HG03378 (cell line): ENCODE results near the gene ANGPTL2.

Source experiments
- ATAC-seq: cut with Tn5 transposase; IDR thresholded peaks from one replicate; pipeline ENCODE4 v1.9.1; 2021; ENCODE audit warnings: mild to moderate bottlenecking, moderate library complexity; ENCODE audit not compliant: unreplicated experiment

Gene ANGPTL2

GRCh38 chr9:127137640-127138360 lies 15.4 kb upstream of the ANGPTL2 start:
- no peak for ATAC-seq

- no peak for ATAC-seq
Observed at GRCh38 chr9:127136880-127137639, 14.6 kb upstream of the ANGPTL2 start.

- no peak for ATAC-seq
Observed at GRCh38 chr9:127136081-127136879, 13.8 kb upstream of the ANGPTL2 start.

- ATAC-seq = no peak
Observed at GRCh38 chr9:127135056-127135745, 12.8 kb upstream of the ANGPTL2 start.

GRCh38 chr9:127133739-127134167 lies 11.3 kb upstream of the ANGPTL2 start:
- no peak for ATAC-seq

GRCh38 chr9:127132921-127133647 lies 10.6 kb upstream of the ANGPTL2 start:
- ATAC-seq = no peak

- no peak for ATAC-seq
Observed at GRCh38 chr9:127132375-127132774, 9.9 kb upstream of the ANGPTL2 start.

GRCh38 chr9:127131871-127132270 lies 9.4 kb upstream of the ANGPTL2 start:
- no peak for ATAC-seq

GRCh38 chr9:127130661-127131538 lies 8.5 kb upstream of the ANGPTL2 start:
- ATAC-seq = no peak

GRCh38 chr9:127130235-127130634 lies 7.8 kb upstream of the ANGPTL2 start:
- ATAC-seq = no peak

- ATAC-seq = no peak
Observed at GRCh38 chr9:127129718-127130085, 7.3 kb upstream of the ANGPTL2 start.

GRCh38 chr9:127129073-127129717 lies 6.8 kb upstream of the ANGPTL2 start:
- ATAC-seq = no peak

GRCh38 chr9:127128341-127129072 lies 6.1 kb upstream of the ANGPTL2 start:
- no peak for ATAC-seq

GRCh38 chr9:127126971-127127370 lies 4.5 kb upstream of the ANGPTL2 start:
- ATAC-seq = no peak

- no peak for ATAC-seq
Observed at GRCh38 chr9:127124792-127125191, 2.4 kb upstream of the ANGPTL2 start.

- ATAC-seq = no peak
Observed at GRCh38 chr9:127124111-127124531, 1.7 kb upstream of the ANGPTL2 start.

- no peak for ATAC-seq
Observed at GRCh38 chr9:127123064-127123890, 842 bp upstream of the ANGPTL2 start.
